Hepatocyte (in vitro differentiated cells): ENCODE measurements around the gene IL20RB.

Source experiments
- CTCF ChIP-seq: fragments of 200-600 bp; sonication (generic); IDR thresholded peaks from 2 replicates; pipeline ENCODE4 v1.5.1; 2016; ENCODE audit warnings: antibody characterized with exemption, mild to moderate bottlenecking; ENCODE audit not compliant: poor library complexity
- EZH2 ChIP-seq: fragments of 200-600 bp; sonication (generic); IDR thresholded peaks from 2 replicates; pipeline ENCODE4 v1.6.1; 2016; ENCODE audit warnings: antibody characterized with exemption, mild to moderate bottlenecking, borderline replicate concordance
- EZH2phosphoT487 ChIP-seq: fragments of 200-600 bp; sonication (generic); IDR thresholded peaks from one replicate; pipeline ENCODE4 v1.6.1; 2018; ENCODE audit warnings: antibody characterized with exemption, mild to moderate bottlenecking, low read depth, moderate library complexity; ENCODE audit not compliant: unreplicated experiment, severe bottlenecking

DNA sequence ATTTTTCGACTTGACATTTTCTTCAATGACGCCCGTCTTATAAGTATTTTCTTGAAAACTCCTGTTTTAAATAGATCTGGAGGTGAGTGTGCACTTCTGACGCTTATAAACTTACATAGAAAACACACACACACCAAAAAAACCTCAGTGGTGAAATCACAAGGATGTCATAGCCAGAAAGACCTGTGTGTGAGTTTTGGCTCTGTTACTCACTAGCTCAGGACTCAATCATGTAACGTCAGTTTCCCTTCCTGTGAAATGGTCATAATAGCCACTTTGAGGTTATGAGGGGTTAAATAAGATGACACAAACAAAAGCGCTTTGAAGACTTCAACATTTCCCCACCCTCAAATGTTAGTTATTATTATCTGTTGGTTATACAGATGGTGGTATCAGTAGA, 1.8 kb downstream of the IL20RB start:
- TF ChIP-seq CTCF: no peak
- TF ChIP-seq EZH2phosphoT487: no peak
- TF ChIP-seq EZH2: no peak
